Loucy (cell line): Measurements from ENCODE around the gene PELO.

Experiments
- H2AFZ ChIP-seq: fragments of 200-600 bp; sonication (generic); 2 replicates; pipeline ENCODE4 v1.6.0; 2016; ENCODE audit warnings: antibody characterized with exemption, mild to moderate bottlenecking, low read length, moderate library complexity
- H3F3A ChIP-seq: fragments of 200-600 bp; 2 replicates; pipeline ENCODE4 v1.6.0; 2016; ENCODE audit warnings: antibody characterized with exemption, low read depth, mild to moderate bottlenecking
- H3K27me3 ChIP-seq: fragments of 200-600 bp; sonication (generic); 2 replicates; pipeline ENCODE4 v1.6.1; 2014; ENCODE audit warnings: low read length, mild to moderate bottlenecking; ENCODE audit not compliant: insufficient read depth, poor library complexity, severe bottlenecking
- H3K36me3 ChIP-seq: fragments of 200-600 bp; sonication (generic); 2 replicates; pipeline ENCODE4 v1.6.1; 2016; ENCODE audit warnings: low read length; ENCODE audit not compliant: insufficient read depth
- H3K4me1 ChIP-seq: fragments of 200-600 bp; sonication (generic); 2 replicates; pipeline ENCODE4 v1.5.1; 2014; ENCODE audit warnings: low read length, mild to moderate bottlenecking; ENCODE audit not compliant: insufficient read depth, poor library complexity, severe bottlenecking
- H3K4me2 ChIP-seq: fragments of 200-600 bp; sonication (generic); 2 replicates; pipeline ENCODE4 v1.6.0; 2014; ENCODE audit warnings: antibody characterized with exemption, low read length, low read depth, mild to moderate bottlenecking; ENCODE audit not compliant: poor library complexity, severe bottlenecking
- H3K4me3 ChIP-seq: fragments of 200-600 bp; sonication (generic); 2 replicates; pipeline ENCODE4 v1.5.1; 2014; ENCODE audit warnings: low read length, mild to moderate bottlenecking, mixed read lengths; ENCODE audit not compliant: poor library complexity, severe bottlenecking
- H3K79me2 ChIP-seq: fragments of 200-600 bp; sonication (generic); 2 replicates; pipeline ENCODE4 v1.6.1; 2014; ENCODE audit warnings: low read length; ENCODE audit not compliant: insufficient read depth
- H3K9ac ChIP-seq: fragments of 200-600 bp; sonication (generic); 2 replicates; pipeline ENCODE4 v1.6.0; 2014; ENCODE audit warnings: mild to moderate bottlenecking, low read depth, low read length, moderate library complexity; ENCODE audit not compliant: poor library complexity, severe bottlenecking
- H3K9me2 ChIP-seq: fragments of 200-600 bp; sonication (generic); replicated peaks from 2 replicates; pipeline ENCODE4 v1.6.1; 2016; ENCODE audit warnings: low read depth, low read length, mixed read lengths
- H3K9me3 ChIP-seq: fragments of 200-600 bp; sonication (generic); 2 replicates; pipeline ENCODE4 v1.6.1; 2014; ENCODE audit warnings: mild to moderate bottlenecking, antibody characterized with exemption, low read length, low read depth; ENCODE audit not compliant: insufficient read depth
- H4K20me1 ChIP-seq: fragments of 200-600 bp; sonication (generic); 2 replicates; pipeline ENCODE4 v1.6.0; 2014; ENCODE audit warnings: antibody characterized with exemption, low read length, mild to moderate bottlenecking; ENCODE audit not compliant: insufficient read depth, poor library complexity, severe bottlenecking
- EZH2phosphoT487 ChIP-seq: fragments of 200-600 bp; IDR thresholded peaks from 2 replicates; pipeline ENCODE4 v1.6.1; 2018; ENCODE audit warnings: antibody characterized with exemption, mild to moderate bottlenecking, moderate library complexity, borderline replicate concordance
- TF ChIP-seq, protein P1 (sequence below): fragments of 200-600 bp; sonication (generic); conservative IDR thresholded peaks from 2 replicates; pipeline ENCODE4 v1.5.1; 2014; ENCODE audit warnings: mild to moderate bottlenecking, antibody characterized with exemption, low read length

The PELO gene

DNA sequence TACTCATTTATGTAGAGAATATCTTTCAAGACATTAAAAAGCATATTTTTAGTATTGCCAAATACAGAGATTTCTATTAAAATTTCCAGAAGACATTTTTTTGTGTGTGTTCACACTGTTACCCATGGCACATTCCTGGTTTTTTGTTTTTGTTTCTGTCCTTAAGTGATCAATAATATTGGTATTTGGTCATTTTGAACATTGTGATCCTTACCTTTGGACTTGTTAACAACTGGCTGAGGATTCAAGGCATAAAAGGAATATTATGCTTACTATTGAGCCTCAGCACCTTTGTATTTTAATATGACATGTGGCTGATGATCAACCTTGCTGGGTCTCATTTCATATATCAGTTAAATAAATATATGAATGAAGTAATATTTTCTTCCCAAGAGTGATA is 41.9 kb downstream of the PELO start:
- H3K9me2 ChIP-seq, result no peaks in the 10 kb centered on the region
- H3K9ac ChIP-seq, result no peak overlapping the region
- no peak overlapping the region for H3K4me3 ChIP-seq
- H3K4me1 ChIP-seq, result peaks cover 5% of the 10 kb centered on the region
- TF ChIP-seq, protein P1, sequence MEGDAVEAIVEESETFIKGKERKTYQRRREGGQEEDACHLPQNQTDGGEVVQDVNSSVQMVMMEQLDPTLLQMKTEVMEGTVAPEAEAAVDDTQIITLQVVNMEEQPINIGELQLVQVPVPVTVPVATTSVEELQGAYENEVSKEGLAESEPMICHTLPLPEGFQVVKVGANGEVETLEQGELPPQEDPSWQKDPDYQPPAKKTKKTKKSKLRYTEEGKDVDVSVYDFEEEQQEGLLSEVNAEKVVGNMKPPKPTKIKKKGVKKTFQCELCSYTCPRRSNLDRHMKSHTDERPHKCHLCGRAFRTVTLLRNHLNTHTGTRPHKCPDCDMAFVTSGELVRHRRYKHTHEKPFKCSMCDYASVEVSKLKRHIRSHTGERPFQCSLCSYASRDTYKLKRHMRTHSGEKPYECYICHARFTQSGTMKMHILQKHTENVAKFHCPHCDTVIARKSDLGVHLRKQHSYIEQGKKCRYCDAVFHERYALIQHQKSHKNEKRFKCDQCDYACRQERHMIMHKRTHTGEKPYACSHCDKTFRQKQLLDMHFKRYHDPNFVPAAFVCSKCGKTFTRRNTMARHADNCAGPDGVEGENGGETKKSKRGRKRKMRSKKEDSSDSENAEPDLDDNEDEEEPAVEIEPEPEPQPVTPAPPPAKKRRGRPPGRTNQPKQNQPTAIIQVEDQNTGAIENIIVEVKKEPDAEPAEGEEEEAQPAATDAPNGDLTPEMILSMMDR, result no peak
- no peak for TF ChIP-seq EZH2phosphoT487
- H2AFZ ChIP-seq, result no peak overlapping the region
- no peak overlapping the region for H3K4me2 ChIP-seq
- no peaks in the 10 kb centered on the region for H3K27me3 ChIP-seq
- no peaks in the 10 kb centered on the region for H3K79me2 ChIP-seq
- no peaks in the 10 kb centered on the region for H4K20me1 ChIP-seq
- H3K36me3 ChIP-seq, result no peaks in the 10 kb centered on the region
- H3F3A ChIP-seq, result no peaks in the 10 kb centered on the region
- peaks cover 7% of the 10 kb centered on the region; the same call in 1 of the 2 replicates for H3K9me3 ChIP-seq

DNA sequence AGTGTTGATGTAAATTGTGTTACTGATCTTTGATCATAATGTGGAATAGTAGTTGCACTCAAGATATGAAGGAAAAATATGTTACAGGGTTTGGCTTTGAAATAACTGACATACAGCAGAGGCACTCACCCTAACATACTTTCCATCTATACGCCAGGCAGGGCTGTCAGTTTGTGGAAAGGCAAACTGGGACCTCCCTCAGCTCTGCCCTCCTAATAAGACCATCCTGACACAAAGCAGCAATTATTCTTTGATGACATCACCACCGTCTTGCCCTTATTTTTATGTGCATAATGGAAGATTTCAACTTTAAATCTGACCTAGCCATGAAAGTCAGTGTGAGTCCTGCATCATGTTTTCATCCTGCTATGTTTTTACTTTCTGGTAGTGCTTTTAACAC is 42.9 kb downstream of the PELO start:
- no peak overlapping the region for H3K9ac ChIP-seq
- no peaks in the 10 kb centered on the region for H3K36me3 ChIP-seq
- no peaks in the 10 kb centered on the region for H3K79me2 ChIP-seq
- no peaks in the 10 kb centered on the region for H3F3A ChIP-seq
- no peaks in the 10 kb centered on the region for H4K20me1 ChIP-seq
- no peaks in the 10 kb centered on the region for H3K9me2 ChIP-seq
- H3K4me2 ChIP-seq, result no peak overlapping the region
- H3K4me1 ChIP-seq, result peaks cover 5% of the 10 kb centered on the region
- TF ChIP-seq EZH2phosphoT487, result no peak
- TF ChIP-seq, protein P1, result no peak
- peaks cover 7% of the 10 kb centered on the region; the same call in 1 of the 2 replicates for H3K9me3 ChIP-seq
- no peaks in the 10 kb centered on the region for H3K27me3 ChIP-seq
- no peak overlapping the region for H2AFZ ChIP-seq
- no peak overlapping the region for H3K4me3 ChIP-seq

DNA sequence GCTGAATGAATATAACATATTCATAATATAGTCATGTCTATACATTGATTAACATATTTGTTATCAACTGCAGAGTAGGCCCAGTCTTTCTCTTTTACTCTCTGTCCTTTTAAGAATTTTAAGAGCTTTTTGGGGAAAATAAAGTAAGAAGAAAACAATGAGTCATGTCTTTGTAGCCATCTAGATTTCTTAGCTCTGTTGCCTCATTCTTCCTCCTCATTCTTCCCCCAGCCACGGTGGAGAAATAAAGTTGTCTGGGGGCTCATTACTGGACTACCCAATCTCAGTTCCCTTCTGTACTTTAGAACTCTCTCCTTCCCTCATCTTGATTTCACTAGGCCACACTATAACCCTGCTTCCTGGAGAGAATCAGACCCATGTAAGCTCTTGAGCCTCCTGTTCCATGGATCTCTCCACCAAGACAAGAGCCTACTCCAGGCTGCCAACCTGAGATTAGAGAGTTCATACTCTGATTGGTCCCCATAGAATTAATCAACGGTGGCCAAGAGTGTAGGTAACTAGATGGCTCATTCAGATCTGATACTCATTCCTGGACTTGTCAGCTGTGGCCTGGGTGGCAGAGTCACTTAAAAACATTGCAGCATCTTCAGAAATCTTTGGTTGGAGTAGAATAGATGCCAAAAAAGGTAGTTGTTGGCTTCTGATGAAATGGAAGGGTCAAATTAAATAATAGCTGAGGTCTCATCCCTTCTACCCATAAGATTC is 44.2 kb downstream of the PELO start:
- no peak overlapping the region for H2AFZ ChIP-seq
- no peaks in the 10 kb centered on the region for H3K27me3 ChIP-seq
- H3K79me2 ChIP-seq, result no peaks in the 10 kb centered on the region
- H3K9ac ChIP-seq, result no peak overlapping the region
- peaks cover 7% of the 10 kb centered on the region; the same call in 1 of the 2 replicates for H3K9me3 ChIP-seq
- no peak overlapping the region for H3K4me3 ChIP-seq
- no peaks in the 10 kb centered on the region for H3K4me1 ChIP-seq
- no peak overlapping the region for H3K4me2 ChIP-seq
- no peaks in the 10 kb centered on the region for H4K20me1 ChIP-seq
- H3K36me3 ChIP-seq, result no peaks in the 10 kb centered on the region
- H3F3A ChIP-seq, result no peaks in the 10 kb centered on the region
- H3K9me2 ChIP-seq, result no peaks in the 10 kb centered on the region
- no peak for TF ChIP-seq EZH2phosphoT487
- TF ChIP-seq, protein P1, result no peak
